Smooth muscle cell (in vitro differentiated cells): ENCODE measurements around the gene FOXJ3. TPM values are rescaled to one million over a fixed set of nuclear protein-coding genes. Genes with fewer than 3 reads are reported as not detected.

Experiments used
- DNase-seq: peaks from one replicate; lab custom pipeline; 2025; ENCODE audit not compliant: unreplicated experiment; lab: John Stamatoyannopoulos, UW
- H2AFZ ChIP-seq: fragments of 200-600 bp; sonication (generic); 2 replicates; pipeline ENCODE4 v1.6.0; 2016; ENCODE audit warnings: antibody characterized with exemption, low read depth, mild to moderate bottlenecking
- H3F3A ChIP-seq: fragments of 200-600 bp; sonication (generic); 2 replicates; pipeline ENCODE4 v1.6.0; 2017; ENCODE audit warnings: antibody characterized with exemption, low read depth
- H3K27ac ChIP-seq: fragments of 200-600 bp; sonication (generic); 2 replicates; pipeline ENCODE4 v1.5.1; 2016; ENCODE audit warnings: low read depth, mild to moderate bottlenecking
- H3K27me3 ChIP-seq: fragments of 200-600 bp; sonication (generic); 2 replicates; pipeline ENCODE4 v1.6.1; 2016; ENCODE audit warnings: low read depth, mild to moderate bottlenecking
- H3K36me3 ChIP-seq: fragments of 200-600 bp; sonication (generic); 2 replicates; pipeline ENCODE4 v1.5.1; 2016; ENCODE audit warnings: low read depth
- H3K4me1 ChIP-seq: fragments of 200-600 bp; sonication (generic); 2 replicates; pipeline ENCODE4 v1.5.1; 2016; ENCODE audit warnings: low read depth
- H3K4me2 ChIP-seq: fragments of 200-600 bp; sonication (generic); 2 replicates; pipeline ENCODE4 v1.6.0; 2016; ENCODE audit warnings: mild to moderate bottlenecking
- H3K4me3 ChIP-seq: fragments of 200-600 bp; sonication (generic); 2 replicates; pipeline ENCODE4 v1.5.1; 2016; ENCODE audit warnings: mild to moderate bottlenecking
- H3K79me2 ChIP-seq: fragments of 200-600 bp; sonication (generic); 2 replicates; pipeline ENCODE4 v1.6.0; 2016; ENCODE audit warnings: low read depth, mild to moderate bottlenecking
- H3K9ac ChIP-seq: fragments of 200-600 bp; sonication (generic); 2 replicates; pipeline ENCODE4 v1.6.0; 2016; ENCODE audit warnings: low read depth
- H3K9me3 ChIP-seq: fragments of 200-600 bp; sonication (generic); replicated peaks from 2 replicates; pipeline ENCODE4 v1.5.1; 2016; ENCODE audit warnings: low read depth
- H4K20me1 ChIP-seq: fragments of 200-600 bp; sonication (generic); 2 replicates; pipeline ENCODE4 v1.6.0; 2016; ENCODE audit warnings: low read depth
- CTCF ChIP-seq: fragments of 200-600 bp; sonication (generic); IDR thresholded peaks from 2 replicates; pipeline ENCODE4 v1.5.1; 2017; ENCODE audit warnings: borderline replicate concordance, mild to moderate bottlenecking, antibody characterized with exemption; ENCODE audit not compliant: insufficient read depth, poor library complexity, severe bottlenecking
- WGBS: methylation state at CpG from one replicate; pipeline ENCODE4 v1.1.7; 2016; ENCODE audit warnings: low lambda C conversion rate; 5-methylcytosine and 5-hydroxymethylcytosine counted together
- polyA plus RNA-seq: library from polyadenylated mRNA; unstranded; fragments of >200 nt; fragmentation: Nextera tagmentation; extraction: Ambion mirVana; gene quantifications from 2 replicates; pipeline ENCODE4 v1.2.1, GENCODE V29; 2016
- total RNA-seq: library from RNA; depleted of rRNA; stranded (reverse); fragments of >200 nt; gene quantifications from 2 replicates; pipeline ENCODE4 v1.2.3, GENCODE V29; 2014

FOXJ3 gene
- total and polyA plus RNA-seq, 2 experiments from 2014 or later = 19.3 to 40.9 TPM

- no peak overlapping the region for H3K4me3 ChIP-seq
- no peak for DNase-seq
- WGBS = 68% methylated on average over 10 of the region's 10 CpGs
- no peak overlapping the region for H3K9ac ChIP-seq
- H3K9me3 ChIP-seq = no peaks in the 10 kb centered on the region
- no peak overlapping the region for H2AFZ ChIP-seq
- H4K20me1 ChIP-seq = no peaks in the 10 kb centered on the region
- TF ChIP-seq CTCF = no peak
- no peaks in the 10 kb centered on the region for H3K4me1 ChIP-seq
- peak overlapping the region; percentile 74 for H3K27ac ChIP-seq
- no peaks in the 10 kb centered on the region for H3K27me3 ChIP-seq
- no peak overlapping the region for H3K4me2 ChIP-seq
- H3K79me2 ChIP-seq = no peaks in the 10 kb centered on the region
- H3K36me3 ChIP-seq = no peaks in the 10 kb centered on the region
- H3F3A ChIP-seq = peaks cover 8% of the 10 kb centered on the region
Observed at GRCh38 chr1:42133809-42134526, 201.1 kb downstream of the FOXJ3 start.

GRCh38 chr1:42133390-42133789 lies 201.6 kb downstream of the FOXJ3 start:
- H3K4me2 ChIP-seq = no peak overlapping the region
- H3K9ac ChIP-seq = no peak overlapping the region
- WGBS = 41% methylated on average over 5 of the region's 5 CpGs
- H3K4me1 ChIP-seq = no peaks in the 10 kb centered on the region
- H3K27me3 ChIP-seq = peaks cover 4% of the 10 kb centered on the region
- H3F3A ChIP-seq = peaks cover 8% of the 10 kb centered on the region
- no peak for TF ChIP-seq CTCF
- H2AFZ ChIP-seq = no peak overlapping the region
- no peak for DNase-seq
- H4K20me1 ChIP-seq = no peaks in the 10 kb centered on the region
- peak overlapping the region; percentile 74 for H3K27ac ChIP-seq
- H3K9me3 ChIP-seq = no peaks in the 10 kb centered on the region
- H3K4me3 ChIP-seq = no peak overlapping the region
- no peaks in the 10 kb centered on the region for H3K36me3 ChIP-seq
- no peaks in the 10 kb centered on the region for H3K79me2 ChIP-seq

GRCh38 chr1:42130061-42130660 lies 204.9 kb downstream of the FOXJ3 start:
- TF ChIP-seq CTCF = no peak
- H3K79me2 ChIP-seq = no peaks in the 10 kb centered on the region
- H2AFZ ChIP-seq = no peak overlapping the region
- peaks cover 8% of the 10 kb centered on the region for H3F3A ChIP-seq
- no peaks in the 10 kb centered on the region for H3K36me3 ChIP-seq
- H3K9me3 ChIP-seq = no peaks in the 10 kb centered on the region
- no peak overlapping the region for H3K27ac ChIP-seq
- no peak for DNase-seq
- H3K9ac ChIP-seq = no peak overlapping the region
- H3K4me2 ChIP-seq = no peak overlapping the region
- no peak overlapping the region for H3K4me3 ChIP-seq
- peaks cover 30% of the 10 kb centered on the region for H3K27me3 ChIP-seq
- no peaks in the 10 kb centered on the region for H4K20me1 ChIP-seq
- 92% methylated on average over 5 of the region's 5 CpGs for WGBS
- no peaks in the 10 kb centered on the region for H3K4me1 ChIP-seq
